Stimulated activated CD8-positive, alpha-beta memory T cell treated with anti-CD3 and anti-CD28 coated beads, Interleukin-15, amount 100 ng/mL, for 4 hours (primary cell): ENCODE data around the gene EFCAB9.

Experiments
- DNase-seq, 2 donors: peaks; one replicate each; pipeline ENCODE4 v3.0.0-alpha.2; 2020; ENCODE audit warnings: low read depth in 2 of 2

Gene EFCAB9

GRCh38 chr5:172235827-172236736 is 42.1 kb downstream of the EFCAB9 start:
- DNase-seq: no peak

GRCh38 chr5:172238334-172238733 is 44.4 kb downstream of the EFCAB9 start:
- no peak for DNase-seq

GRCh38 chr5:172243302-172243701 is 49.3 kb downstream of the EFCAB9 start:
- no peak for DNase-seq

- no peak for DNase-seq
Observed at GRCh38 chr5:172245046-172245445, 51.1 kb downstream of the EFCAB9 start.

- no peak for DNase-seq
Observed at GRCh38 chr5:172245703-172246125, 51.7 kb downstream of the EFCAB9 start.

- DNase-seq: no peak
Observed at GRCh38 chr5:172248637-172249036, 54.7 kb downstream of the EFCAB9 start.

- DNase-seq: no peak
Observed at GRCh38 chr5:172251419-172251818, 57.4 kb downstream of the EFCAB9 start.

GRCh38 chr5:172252501-172252900 is 58.5 kb downstream of the EFCAB9 start:
- DNase-seq: no peak
